HCT116 (cell line): ENCODE data around the gene MMP24. TPM values are rescaled to one million over a fixed set of nuclear protein-coding genes. Genes with fewer than 3 reads are reported as not detected.

Experiments
- ATAC-seq: fragments of 200-7000 bp; cut with Tn5 transposase; 2 replicates; pipeline ENCODE4 v1.9.1; 2020; ENCODE audit warnings: mild to moderate bottlenecking, moderate library complexity
- BruUV-seq: library from RNA; stranded (reverse); fragments of 400-500 nt; replicated peaks from 2 replicates; lab custom pipeline; 2021; lab: Mats Ljungman, UMichigan
- CTCF ChIA-PET: fragments of 300-600 bp; sonication (Branson Sonifier 250); formaldehyde crosslinking; loops from one replicate; lab custom pipeline; 2021; ENCODE audit warnings: antibody characterized with exemption; lab: Charles Lee
- POLR2A ChIA-PET: fragments of 300-600, 350-600 bp; sonication (Branson Sonifier 250); formaldehyde crosslinking; loops from one replicate; lab custom pipeline; 2021; ENCODE audit warnings: antibody characterized with exemption; lab: Charles Lee
- RAD21 ChIA-PET, 2 experiments: fragments of 300-600 bp; sonication (Branson Sonifier 250); formaldehyde crosslinking; loops; one replicate each; lab custom pipeline; 2023; ENCODE audit warnings: low total read pairs in 2 of 2; ENCODE audit not compliant: uncharacterized antibody in 2 of 2, unreplicated experiment in 2 of 2, low non-redundant PET in 1 of 2; lab: Charles Lee
- DNase-seq: peaks from one replicate; pipeline ENCODE4 v3.0.0-alpha.2; 2010; ENCODE audit warnings: low read depth, low spot score
- H2AFZ ChIP-seq: fragments of 200-600 bp; shearing (Covaris generic), sonication (generic); 2 replicates; pipeline ENCODE4 v1.6.1; 2017; ENCODE audit warnings: low read depth, mixed run types, mixed read lengths, antibody characterized with exemption, low read length; ENCODE audit not compliant: poor library complexity, severe bottlenecking
- H3K27ac ChIP-seq: 2 replicates; pipeline ENCODE4 v1.5.1; 2012; ENCODE audit warnings: low read depth, low read length
- H3K27me3 ChIP-seq: fragments of 200-600 bp; sonication (generic); 2 replicates; pipeline ENCODE4 v1.6.1; 2016; ENCODE audit warnings: mixed run types, low read length, mixed read lengths; ENCODE audit not compliant: insufficient read depth
- H3K36me3 ChIP-seq, 2 experiments: fragments of 200-500 bp in 1 of 2; fragments of 200-600 bp in 1 of 2; sonication (Bioruptor generic) in 1 of 2; sonication (generic) in 1 of 2; 2 replicates each; pipeline versions ENCODE4 v1.5.1 to v1.6.1; 2014 to 2016; ENCODE audit warnings: low read length in 2 of 2, inconsistent platforms in 1 of 2, mixed read lengths in 1 of 2, mixed run types in 1 of 2; ENCODE audit not compliant: insufficient read depth in 2 of 2, control insufficient read depth in 1 of 2
- H3K4me1 ChIP-seq, 2 experiments: fragments of 200-600 bp in 1 of 2; sonication (generic) in 1 of 2; 2 replicates each; pipeline versions ENCODE4 v1.5.1 to v1.6.1; 2012 to 2017; ENCODE audit warnings: low read length in 2 of 2, inconsistent platforms in 1 of 2, mild to moderate bottlenecking in 1 of 2, mixed read lengths in 1 of 2, mixed run types in 1 of 2, moderate library complexity in 1 of 2; ENCODE audit not compliant: insufficient read depth in 2 of 2, control insufficient read depth in 1 of 2
- H3K4me2 ChIP-seq: fragments of 200-600 bp; sonication (generic); 2 replicates; pipeline ENCODE4 v1.6.1; 2017; ENCODE audit warnings: mixed run types, low read length, mixed read lengths
- H3K4me3 ChIP-seq, 2 experiments: fragments of 200-600 bp in 1 of 2; sonication (generic) in 1 of 2; replicated peaks in 1 of 2; 2 replicates each; pipeline ENCODE4 v1.5.1; 2011 to 2016; ENCODE audit warnings: low read length in 2 of 2, control low read depth in 1 of 2, low read depth in 1 of 2, mild to moderate bottlenecking in 1 of 2, mixed read lengths in 1 of 2, mixed run types in 1 of 2
- H3K79me2 ChIP-seq: fragments of 200-600 bp; sonication (generic); 2 replicates; pipeline ENCODE4 v1.6.1; 2017; ENCODE audit warnings: mild to moderate bottlenecking, mixed run types, low read length, moderate library complexity, mixed read lengths; ENCODE audit not compliant: insufficient read depth
- H3K9ac ChIP-seq: fragments of 200-600 bp; sonication (generic); 2 replicates; pipeline ENCODE4 v1.6.1; 2016; ENCODE audit warnings: low read length, mixed read lengths
- H3K9me2 ChIP-seq: fragments of 200-600 bp; sonication (generic), shearing (Covaris generic); 2 replicates; pipeline ENCODE4 v1.6.1; 2017; ENCODE audit warnings: mixed run types, mild to moderate bottlenecking, moderate library complexity; ENCODE audit not compliant: insufficient read depth
- H3K9me3 ChIP-seq, 2 experiments: fragments of 200-500 bp in 1 of 2; fragments of 200-600 bp in 1 of 2; sonication (Bioruptor generic) in 1 of 2; sonication (generic) in 1 of 2; 2 replicates each; pipeline ENCODE4 v1.6.1; 2014 to 2017; ENCODE audit warnings: low read length in 2 of 2, mixed read lengths in 2 of 2, inconsistent platforms in 1 of 2, low read depth in 1 of 2, mild to moderate bottlenecking in 1 of 2, mixed run types in 1 of 2, moderate library complexity in 1 of 2; ENCODE audit not compliant: control insufficient read depth in 1 of 2, insufficient read depth in 1 of 2
- H4K20me1 ChIP-seq: fragments of 200-600 bp; sonication (generic), shearing (Covaris generic); 2 replicates; pipeline ENCODE4 v1.6.1; 2017; ENCODE audit warnings: mixed run types, mild to moderate bottlenecking, moderate library complexity; ENCODE audit not compliant: insufficient read depth
- CBX3 ChIP-seq: IDR thresholded peaks from 2 replicates; pipeline ENCODE4 v1.6.1; 2012; ENCODE audit warnings: low read depth
- EGR1 ChIP-seq: IDR thresholded peaks from 2 replicates; pipeline ENCODE4 v1.6.1; 2012; ENCODE audit warnings: low read depth
- EZH2 ChIP-seq: fragments of 200-600 bp; sonication (generic); IDR thresholded peaks from 2 replicates; pipeline ENCODE4 v1.6.1; 2017; ENCODE audit warnings: antibody characterized with exemption, mixed run types
- EZH2phosphoT487 ChIP-seq: fragments of 200-600 bp; IDR thresholded peaks from 2 replicates; pipeline ENCODE4 v1.6.1; 2018; ENCODE audit warnings: antibody characterized with exemption, borderline replicate concordance
- JUND ChIP-seq: IDR thresholded peaks from 2 replicates; pipeline ENCODE4 v1.6.1; 2012
- POLR2A ChIP-seq: IDR thresholded peaks from 2 replicates; pipeline ENCODE4 v1.7.0; 2011; ENCODE audit warnings: borderline replicate concordance; ENCODE audit not compliant: insufficient read depth, insufficient read length; ENCODE audit errors: extremely low read depth
- POLR2AphosphoS5 ChIP-seq: IDR thresholded peaks from 2 replicates; pipeline ENCODE4 v1.6.1; 2011; ENCODE audit warnings: mild to moderate bottlenecking, low read depth, low read length, moderate library complexity
- RAD21 ChIP-seq: IDR thresholded peaks from 2 replicates; pipeline ENCODE4 v1.6.1; 2012; ENCODE audit warnings: low read depth, mild to moderate bottlenecking
- SP1 ChIP-seq: IDR thresholded peaks from 2 replicates; pipeline ENCODE4 v1.6.1; 2012; ENCODE audit warnings: low read depth
- SRF ChIP-seq: IDR thresholded peaks from 2 replicates; pipeline ENCODE4 v1.6.1; 2012; ENCODE audit warnings: low read depth
- TCF7L2 ChIP-seq: IDR thresholded peaks from 2 replicates; pipeline ENCODE4 v1.7.0; 2011; ENCODE audit warnings: borderline replicate concordance, inconsistent platforms; ENCODE audit not compliant: insufficient read depth, insufficient read length; ENCODE audit errors: extremely low read depth
- YY1 ChIP-seq: IDR thresholded peaks from 2 replicates; pipeline ENCODE4 v1.6.1; 2011; ENCODE audit warnings: low read length, low read depth, moderate library complexity, mild to moderate bottlenecking; ENCODE audit not compliant: insufficient replicate concordance; ENCODE audit errors: extremely low read depth
- ZFX ChIP-seq: fragments of 450-650 bp; IDR thresholded peaks from 2 replicates; pipeline ENCODE4 v1.6.1; 2017
- intact Hi-C: fragments of 100-400 bp; cut with micrococcal nuclease; formaldehyde crosslinking; loops from 2 replicates; pipeline ENCODE4 v1.10.0; 2022
- total RNA-seq: library from RNA; stranded (reverse); gene quantifications from one replicate; pipeline ENCODE4 v1.2.1, GENCODE V29; 2021; ENCODE audit not compliant: unreplicated experiment
- TF ChIP-seq, protein P1 (sequence below), 3 experiments: fragments of 200-600 bp in 1 of 3; sonication (generic) in 1 of 3; IDR thresholded peaks in 2 of 3; conservative IDR thresholded peaks in 1 of 3; 2 replicates each; pipeline ENCODE4 v1.5.1; 2012 to 2017; ENCODE audit warnings: low read depth in 2 of 3, low read length in 2 of 3, antibody characterized with exemption in 1 of 3, borderline replicate concordance in 1 of 3, control low read depth in 1 of 3, mild to moderate bottlenecking in 1 of 3, mixed read lengths in 1 of 3, mixed run types in 1 of 3, moderate library complexity in 1 of 3; ENCODE audit not compliant: insufficient read depth in 1 of 3

The MMP24 gene
- total RNA-seq, 1 experiment from 2014 or later = not detected

DNA sequence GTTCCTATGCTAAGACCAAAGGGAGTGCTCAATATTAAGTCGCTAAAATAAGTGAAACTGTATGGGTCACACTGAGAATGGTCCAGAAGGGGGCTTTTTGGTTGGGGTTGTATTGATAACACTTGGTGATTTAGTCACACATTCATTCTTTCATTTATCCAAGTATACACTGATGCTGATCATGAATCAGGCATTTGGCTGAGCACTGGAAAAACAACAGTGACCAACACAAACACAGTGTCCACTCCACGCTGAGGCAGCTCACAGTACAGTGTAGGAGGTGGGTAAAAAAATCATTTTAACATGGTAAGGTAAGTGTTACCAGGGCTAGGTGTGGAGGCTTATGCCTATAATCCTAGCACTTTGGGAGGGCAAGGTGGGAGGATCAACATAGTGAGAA lies 74.9 kb downstream of the MMP24 start:
- Histone ChIP-seq H3K4me3 (no peak overlapping the region), H3K27me3 (no peaks in the 10 kb centered on the region), H3K9me3 (no peaks in the 10 kb centered on the region), H2AFZ (no peak overlapping the region), H3K9ac (no peak overlapping the region), H3K79me2 (no peaks in the 10 kb centered on the region), H4K20me1 (no peaks in the 10 kb centered on the region), H3K4me1 (peaks cover 30 to 55% of the 10 kb centered on the region in 2 experiments), H3K4me2 (no peak overlapping the region), H3K27ac (no peak overlapping the region), H3K9me2 (no peaks in the 10 kb centered on the region), H3K36me3 (0 out of 4 replicates have a peak, but pooled peaks cover 0 to 2% of the 10 kb centered on the region in 2 experiments)
- intact Hi-C loops = no loop called here
- no peak for TF ChIP-seq SRF
- TF ChIP-seq POLR2A = no peak
- TF ChIP-seq CBX3 = no peak
- TF ChIP-seq JUND = no peak
- TF ChIP-seq YY1 = no peak
- no peak for TF ChIP-seq EZH2phosphoT487
- TF ChIP-seq RAD21 = no peak
- no peak for ATAC-seq
- DNase-seq = no peak
- BruUV-seq = no TSS peak
- RAD21 ChIA-PET = no interaction called here
- POLR2A ChIA-PET = no interaction called here
- CTCF ChIA-PET = interaction anchor here (1.2 to 9.7 kb wide), 3 partner anchors 17 to 146 kb away, joined by 3 to 108 read pairs (median 8); partner anchors contain the start of gene EIF6

DNA sequence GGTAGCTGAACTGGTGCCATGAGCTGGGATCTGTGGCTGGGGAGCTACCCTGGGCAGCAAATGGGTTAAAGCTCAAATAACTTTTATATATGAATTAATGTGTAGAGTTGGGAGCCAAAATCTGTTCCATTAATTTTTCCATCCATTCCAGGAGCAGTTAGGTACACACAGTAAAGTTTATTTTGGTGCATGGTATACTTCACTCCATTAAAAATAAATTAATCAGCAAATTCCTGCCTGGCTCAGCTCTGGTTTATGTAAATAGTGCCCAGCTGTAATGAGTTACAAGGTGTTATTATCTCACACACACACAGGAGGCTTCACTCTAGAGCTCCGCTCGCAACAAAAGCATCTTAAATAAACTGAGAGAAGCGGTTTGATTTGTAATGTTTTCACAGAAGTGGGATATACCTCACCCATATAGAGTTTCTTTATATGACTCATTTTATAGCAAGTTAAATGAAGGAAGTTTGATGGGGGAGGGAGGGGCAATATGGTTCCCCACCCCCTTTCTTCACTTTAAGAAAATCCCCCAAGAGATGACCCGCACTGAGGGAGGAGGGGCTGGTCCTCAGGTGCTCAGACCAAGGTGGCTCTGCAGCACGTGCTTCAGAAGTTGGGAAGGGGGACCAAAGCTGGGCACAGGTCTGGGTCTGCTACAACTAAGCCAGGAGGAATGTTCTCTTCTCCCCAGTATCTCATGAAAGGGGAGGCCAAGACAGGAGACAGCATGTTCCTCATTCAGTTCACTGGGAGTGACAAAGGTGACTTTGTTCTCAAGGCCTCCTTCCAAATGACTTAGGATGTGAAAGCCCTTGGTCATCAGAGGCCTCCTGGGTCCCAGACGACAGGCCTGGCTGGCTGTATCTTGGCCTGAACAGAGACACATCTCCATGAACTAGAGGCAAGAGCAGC lies 76.2 kb downstream of the MMP24 start:
- Histone ChIP-seq H3K79me2 (no peaks in the 10 kb centered on the region), H2AFZ (no peak overlapping the region), H3K27me3 (no peaks in the 10 kb centered on the region), H3K36me3 (0 out of 4 replicates have a peak, but pooled peaks cover 0 to 2% of the 10 kb centered on the region in 2 experiments), H3K4me3 (no peak overlapping the region), H3K9ac (peak overlapping the region; percentile 58; the same call in 1 of the 2 replicates), H4K20me1 (no peaks in the 10 kb centered on the region), H3K9me3 (no peaks in the 10 kb centered on the region), H3K9me2 (no peaks in the 10 kb centered on the region), H3K27ac (no peak overlapping the region), H3K4me2 (peak overlapping the region; percentile 73), H3K4me1 (peaks cover 38 to 57% of the 10 kb centered on the region in 2 experiments)
- ChIA-PET CTCF (interaction anchor here (0.9 to 9.7 kb wide), 10 partner anchors 10 to 206 kb away, joined by 3 to 108 read pairs (median 8); partner anchors contain the start of genes EIF6 and FAM83C), RAD21 (interaction anchor here (0.6 to 3.6 kb wide), 3 partner anchors 26 to 786 kb away, joined by 3 to 26 read pairs (median 3); no protein-coding TSS in a partner anchor), POLR2A (interaction anchor here (1.1 to 4.3 kb wide), 4 partner anchors 8 to 152 kb away, joined by 3 to 19 read pairs (median 6); partner anchors contain the start of gene CEP250)
- intact Hi-C loops = no loop called here
- DNase-seq = no peak
- no peak for ATAC-seq
- no TSS peak for BruUV-seq
- TF ChIP-seq POLR2AphosphoS5 (no peak), CBX3 (no peak), RAD21 (no peak), EZH2 (no peak), SP1 (no peak), ZFX (no peak), TCF7L2 (no peak), JUND (no peak), EGR1 (no peak)
- TF ChIP-seq, protein P1, sequence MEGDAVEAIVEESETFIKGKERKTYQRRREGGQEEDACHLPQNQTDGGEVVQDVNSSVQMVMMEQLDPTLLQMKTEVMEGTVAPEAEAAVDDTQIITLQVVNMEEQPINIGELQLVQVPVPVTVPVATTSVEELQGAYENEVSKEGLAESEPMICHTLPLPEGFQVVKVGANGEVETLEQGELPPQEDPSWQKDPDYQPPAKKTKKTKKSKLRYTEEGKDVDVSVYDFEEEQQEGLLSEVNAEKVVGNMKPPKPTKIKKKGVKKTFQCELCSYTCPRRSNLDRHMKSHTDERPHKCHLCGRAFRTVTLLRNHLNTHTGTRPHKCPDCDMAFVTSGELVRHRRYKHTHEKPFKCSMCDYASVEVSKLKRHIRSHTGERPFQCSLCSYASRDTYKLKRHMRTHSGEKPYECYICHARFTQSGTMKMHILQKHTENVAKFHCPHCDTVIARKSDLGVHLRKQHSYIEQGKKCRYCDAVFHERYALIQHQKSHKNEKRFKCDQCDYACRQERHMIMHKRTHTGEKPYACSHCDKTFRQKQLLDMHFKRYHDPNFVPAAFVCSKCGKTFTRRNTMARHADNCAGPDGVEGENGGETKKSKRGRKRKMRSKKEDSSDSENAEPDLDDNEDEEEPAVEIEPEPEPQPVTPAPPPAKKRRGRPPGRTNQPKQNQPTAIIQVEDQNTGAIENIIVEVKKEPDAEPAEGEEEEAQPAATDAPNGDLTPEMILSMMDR (IDR thresholded peaks at IDR 0.05 in 2 of 3, conservative IDR thresholded peaks at IDR 0.05 in 1 of 3; ENCODE audit: borderline replicate concordance in 1 of 3, insufficient read depth in 1 of 3, low read depth in 2 of 3, low read length in 2 of 3) = no peak
